ENCODE measurements around the gene FGGY.

DNA sequence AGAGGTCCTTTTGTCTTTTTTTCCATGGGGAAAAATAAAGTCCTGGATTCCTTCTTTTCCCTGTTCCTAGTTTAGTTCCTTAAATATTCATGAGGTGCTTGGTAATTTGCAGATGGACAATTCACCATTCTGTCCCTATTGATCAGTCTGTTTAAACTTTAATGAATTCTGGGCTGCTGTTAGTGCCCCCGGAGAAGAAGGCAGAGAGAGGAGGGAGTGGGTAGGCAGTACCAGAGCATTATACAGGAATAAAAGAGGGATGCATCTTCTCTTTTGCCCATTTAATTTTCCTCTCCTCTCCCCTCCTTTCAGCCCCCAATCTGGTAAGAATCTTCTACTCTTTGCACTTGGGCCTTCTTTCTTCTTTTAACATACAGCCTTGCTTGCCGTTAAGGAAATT is 25.9 kb downstream of the FGGY start:
- TF ChIP-seq POLR2A (IDR thresholded peaks at IDR 0.05), result no peak
- TF ChIP-seq, protein P1, sequence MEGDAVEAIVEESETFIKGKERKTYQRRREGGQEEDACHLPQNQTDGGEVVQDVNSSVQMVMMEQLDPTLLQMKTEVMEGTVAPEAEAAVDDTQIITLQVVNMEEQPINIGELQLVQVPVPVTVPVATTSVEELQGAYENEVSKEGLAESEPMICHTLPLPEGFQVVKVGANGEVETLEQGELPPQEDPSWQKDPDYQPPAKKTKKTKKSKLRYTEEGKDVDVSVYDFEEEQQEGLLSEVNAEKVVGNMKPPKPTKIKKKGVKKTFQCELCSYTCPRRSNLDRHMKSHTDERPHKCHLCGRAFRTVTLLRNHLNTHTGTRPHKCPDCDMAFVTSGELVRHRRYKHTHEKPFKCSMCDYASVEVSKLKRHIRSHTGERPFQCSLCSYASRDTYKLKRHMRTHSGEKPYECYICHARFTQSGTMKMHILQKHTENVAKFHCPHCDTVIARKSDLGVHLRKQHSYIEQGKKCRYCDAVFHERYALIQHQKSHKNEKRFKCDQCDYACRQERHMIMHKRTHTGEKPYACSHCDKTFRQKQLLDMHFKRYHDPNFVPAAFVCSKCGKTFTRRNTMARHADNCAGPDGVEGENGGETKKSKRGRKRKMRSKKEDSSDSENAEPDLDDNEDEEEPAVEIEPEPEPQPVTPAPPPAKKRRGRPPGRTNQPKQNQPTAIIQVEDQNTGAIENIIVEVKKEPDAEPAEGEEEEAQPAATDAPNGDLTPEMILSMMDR (IDR thresholded peaks at IDR 0.05 in 4 of 5, conservative IDR thresholded peaks at IDR 0.05 in 1 of 5), result no peak
